ENCODE data around the gene PRKAG1.

Gene PRKAG1

GRCh38 chr12:49019443-49020324, 1.1 kb upstream of the PRKAG1 start:
- peak overlapping the region; percentile 89 for H3K4me2 ChIP-seq (ENCODE audit: low read depth, low read length, poor library complexity, severe bottlenecking)

DNA sequence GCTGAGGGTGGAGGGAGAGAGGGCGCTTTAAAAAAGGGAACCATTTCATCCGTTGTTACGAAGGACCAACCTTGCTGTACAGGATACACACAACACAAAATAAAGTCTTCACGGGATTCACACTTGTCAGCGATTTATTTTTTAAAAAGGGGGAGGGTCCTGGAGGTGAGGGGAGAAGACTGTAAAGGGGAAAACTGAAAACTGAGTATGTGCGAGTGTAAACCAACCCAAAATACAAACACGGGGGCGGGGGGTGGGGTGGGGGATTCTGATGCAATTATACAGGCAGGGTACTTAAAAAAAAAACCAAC, 499 bp upstream of the PRKAG1 start:
- Histone ChIP-seq H3K4me1 (ENCODE audit: insufficient read depth, low read length, poor library complexity, severe bottlenecking) (peaks cover 20% of the 10 kb centered on the region), H4K20me1 (ENCODE audit: insufficient read depth, low read length, poor library complexity, severe bottlenecking) (no peaks in the 10 kb centered on the region), H3K9me3 (ENCODE audit: insufficient read depth, low read depth, low read length) (no peaks in the 10 kb centered on the region), H3K36me3 (ENCODE audit: insufficient read depth, low read length) (peaks cover 26% of the 10 kb centered on the region; the same call in 1 of the 2 replicates), H3F3A (ENCODE audit: low read depth) (peaks cover 10% of the 10 kb centered on the region), H3K27me3 (ENCODE audit: insufficient read depth, low read length, poor library complexity, severe bottlenecking) (no peaks in the 10 kb centered on the region), H3K79me2 (ENCODE audit: insufficient read depth, low read length) (0 out of 2 replicates have a peak, but pooled peaks cover 11% of the 10 kb centered on the region), H3K4me3 (ENCODE audit: low read length, poor library complexity, severe bottlenecking) (peak overlapping the region; percentile 91), H3K9me2 (replicated peaks; ENCODE audit: low read depth, low read length) (no peaks in the 10 kb centered on the region), H3K4me2 (ENCODE audit: low read depth, low read length, poor library complexity, severe bottlenecking) (peak overlapping the region; percentile 89), H3K9ac (ENCODE audit: low read depth, low read length, poor library complexity, severe bottlenecking) (peak overlapping the region; percentile 88), H2AFZ (ENCODE audit: low read length) (peak overlapping the region; percentile 64; the same call in 1 of the 2 replicates)
- no peak for TF ChIP-seq EZH2phosphoT487 (IDR thresholded peaks at IDR 0.05; ENCODE audit: borderline replicate concordance)
- no peak for TF ChIP-seq CTCF (conservative IDR thresholded peaks at IDR 0.05; ENCODE audit: low read length)

More at GRCh38 chr12:49019443-49020324, 1.1 kb upstream of the PRKAG1 start:
- H3K9me3 ChIP-seq (ENCODE audit: insufficient read depth, low read depth, low read length): no peaks in the 10 kb centered on the region
- H3K4me3 ChIP-seq (ENCODE audit: low read length, poor library complexity, severe bottlenecking): peak overlapping the region; percentile 91
- TF ChIP-seq CTCF (conservative IDR thresholded peaks at IDR 0.05; ENCODE audit: low read length): peak; percentile 63
- TF ChIP-seq EZH2phosphoT487 (IDR thresholded peaks at IDR 0.05; ENCODE audit: borderline replicate concordance): no peak
- H2AFZ ChIP-seq (ENCODE audit: low read length): no peak overlapping the region
- H3K9ac ChIP-seq (ENCODE audit: low read depth, low read length, poor library complexity, severe bottlenecking): peak overlapping the region; percentile 88
- H3F3A ChIP-seq (ENCODE audit: low read depth): peaks cover 10% of the 10 kb centered on the region
- no peaks in the 10 kb centered on the region for H3K9me2 ChIP-seq (replicated peaks; ENCODE audit: low read depth, low read length)
- H3K4me1 ChIP-seq (ENCODE audit: insufficient read depth, low read length, poor library complexity, severe bottlenecking): peaks cover 20% of the 10 kb centered on the region
- H4K20me1 ChIP-seq (ENCODE audit: insufficient read depth, low read length, poor library complexity, severe bottlenecking): no peaks in the 10 kb centered on the region
- no peaks in the 10 kb centered on the region for H3K27me3 ChIP-seq (ENCODE audit: insufficient read depth, low read length, poor library complexity, severe bottlenecking)
- H3K36me3 ChIP-seq (ENCODE audit: insufficient read depth, low read length): peaks cover 31% of the 10 kb centered on the region; the same call in 1 of the 2 replicates
- H3K79me2 ChIP-seq (ENCODE audit: insufficient read depth, low read length): 0 out of 2 replicates have a peak, but pooled peaks cover 11% of the 10 kb centered on the region

DNA sequence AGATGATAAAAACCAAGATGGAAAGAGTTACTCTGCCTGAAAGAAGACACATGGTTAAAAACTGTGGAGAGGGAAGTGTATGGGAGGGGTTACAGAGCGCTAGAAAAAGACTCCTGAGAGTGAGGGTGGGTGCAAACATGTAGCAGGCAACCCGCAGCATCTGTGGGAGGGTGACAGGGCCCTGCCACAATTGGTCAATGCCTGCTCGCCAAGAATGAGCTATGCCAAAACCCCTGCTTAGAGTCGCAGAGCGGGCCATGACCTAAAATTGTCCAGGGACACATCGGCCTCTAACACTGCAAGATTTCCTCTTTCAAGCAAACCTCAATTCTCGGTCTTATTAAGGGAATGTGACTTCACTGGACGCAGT, 700 bp downstream of the PRKAG1 start:
- TF ChIP-seq CTCF (conservative IDR thresholded peaks at IDR 0.05; ENCODE audit: low read length): no peak
- TF ChIP-seq EZH2phosphoT487 (IDR thresholded peaks at IDR 0.05; ENCODE audit: borderline replicate concordance): no peak
- Histone ChIP-seq H3K36me3 (ENCODE audit: insufficient read depth, low read length) (peaks cover 18% of the 10 kb centered on the region; the same call in 1 of the 2 replicates), H3F3A (ENCODE audit: low read depth) (peaks cover 10% of the 10 kb centered on the region), H3K27me3 (ENCODE audit: insufficient read depth, low read length, poor library complexity, severe bottlenecking) (no peaks in the 10 kb centered on the region), H3K4me3 (ENCODE audit: low read length, poor library complexity, severe bottlenecking) (peak overlapping the region; percentile 91), H3K4me2 (ENCODE audit: low read depth, low read length, poor library complexity, severe bottlenecking) (peak overlapping the region; percentile 72), H2AFZ (ENCODE audit: low read length) (peak overlapping the region; percentile 86), H3K9me3 (ENCODE audit: insufficient read depth, low read depth, low read length) (no peaks in the 10 kb centered on the region), H4K20me1 (ENCODE audit: insufficient read depth, low read length, poor library complexity, severe bottlenecking) (no peaks in the 10 kb centered on the region), H3K9ac (ENCODE audit: low read depth, low read length, poor library complexity, severe bottlenecking) (peak overlapping the region; percentile 88), H3K79me2 (ENCODE audit: insufficient read depth, low read length) (0 out of 2 replicates have a peak, but pooled peaks cover 11% of the 10 kb centered on the region), H3K9me2 (replicated peaks; ENCODE audit: low read depth, low read length) (no peaks in the 10 kb centered on the region), H3K4me1 (ENCODE audit: insufficient read depth, low read length, poor library complexity, severe bottlenecking) (peaks cover 20% of the 10 kb centered on the region)

Data from Loucy (cell line).